Skin epidermis (tissue), 12 donors: ENCODE results near the gene CRIM1.

ENCODE experiments used
- H3K27ac ChIP-seq, 21 experiments: fragments of 200-600 bp; sonication (generic) in 11 of 21; one replicate each; pipeline ENCODE4 v1.5.0; 2020; ENCODE audit warnings: mild to moderate bottlenecking in 3 of 21, inconsistent platforms in 2 of 21, moderate library complexity in 2 of 21
- H3K4me3 ChIP-seq, 7 experiments: fragments of 200-600 bp; sonication (generic) in 2 of 7; one replicate each; pipeline ENCODE4 v1.5.0; 2020; ENCODE audit warnings: inconsistent platforms in 2 of 7, mild to moderate bottlenecking in 2 of 7, moderate library complexity in 1 of 7

The CRIM1 gene

GRCh38 chr2:36559221-36559942, 203.8 kb downstream of the CRIM1 start:
- Histone ChIP-seq H3K4me3 (no peak overlapping the region), H3K27ac (no peak overlapping the region)

DNA sequence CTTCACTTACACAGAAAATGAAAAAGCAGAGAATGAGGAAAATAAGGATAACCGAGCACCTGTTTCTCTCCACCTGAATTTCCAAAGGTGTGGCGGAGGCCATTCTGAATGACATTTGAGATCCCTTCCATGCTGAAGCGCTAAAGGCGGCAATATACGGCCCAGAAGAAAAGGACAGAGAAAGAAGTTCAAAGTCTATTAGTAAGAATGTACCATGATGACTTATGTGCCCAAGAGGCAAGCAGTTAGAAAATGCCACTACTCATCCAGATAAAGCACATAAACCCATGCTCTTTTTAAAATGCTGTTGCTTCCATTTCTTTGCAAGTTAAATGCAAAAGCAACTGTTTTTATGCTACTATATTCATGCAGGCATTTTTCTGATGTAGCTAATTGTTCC, 205.1 kb downstream of the CRIM1 start:
- Histone ChIP-seq H3K27ac (peak overlapping the region in 4 of 21 experiments; percentile 4 to 81 (median 71)), H3K4me3 (no peak overlapping the region)

DNA sequence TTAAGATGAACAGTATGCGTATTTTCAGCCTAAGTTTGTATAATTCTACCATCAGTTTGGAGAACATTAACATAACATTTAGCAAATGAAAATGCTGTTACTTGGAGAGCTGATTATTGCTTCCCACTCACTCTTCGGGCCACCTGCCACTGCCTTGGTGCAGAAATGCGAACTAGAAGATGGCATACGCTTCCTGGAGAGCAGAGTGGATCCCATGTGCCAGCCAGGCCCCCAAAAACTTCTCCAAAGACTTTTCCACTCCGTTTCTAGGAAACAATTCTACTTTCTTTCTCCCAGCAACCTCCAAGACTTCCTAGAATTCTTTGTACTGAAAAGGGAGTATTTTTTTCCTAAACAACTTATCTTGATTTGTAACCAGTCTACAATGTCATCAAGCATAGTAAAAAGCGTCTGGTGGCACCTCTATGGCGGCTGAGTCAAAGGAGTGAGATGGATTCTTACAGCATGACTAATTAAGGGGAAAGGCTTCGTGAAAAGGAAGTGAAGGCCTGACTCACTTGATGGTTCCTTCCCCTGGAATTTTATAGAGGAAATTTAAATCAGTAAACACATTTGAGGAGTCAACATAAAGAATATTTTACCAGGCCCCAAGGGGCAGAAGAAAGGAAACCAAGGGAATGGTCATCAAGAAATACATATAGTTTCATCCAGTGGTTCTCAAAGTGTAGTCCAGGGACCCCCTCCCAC, 205.8 kb downstream of the CRIM1 start:
- Histone ChIP-seq H3K4me3 (no peak overlapping the region), H3K27ac (peak overlapping the region in 10 of 21 experiments; percentile 4 to 81 (median 48))

- Histone ChIP-seq H3K4me3 (no peak overlapping the region), H3K27ac (peak overlapping the region in 8 of 21 experiments; percentile 14 to 81 (median 44))
These were observed 206.7 kb downstream of the CRIM1 start for GRCh38 chr2:36562240-36562639.

DNA sequence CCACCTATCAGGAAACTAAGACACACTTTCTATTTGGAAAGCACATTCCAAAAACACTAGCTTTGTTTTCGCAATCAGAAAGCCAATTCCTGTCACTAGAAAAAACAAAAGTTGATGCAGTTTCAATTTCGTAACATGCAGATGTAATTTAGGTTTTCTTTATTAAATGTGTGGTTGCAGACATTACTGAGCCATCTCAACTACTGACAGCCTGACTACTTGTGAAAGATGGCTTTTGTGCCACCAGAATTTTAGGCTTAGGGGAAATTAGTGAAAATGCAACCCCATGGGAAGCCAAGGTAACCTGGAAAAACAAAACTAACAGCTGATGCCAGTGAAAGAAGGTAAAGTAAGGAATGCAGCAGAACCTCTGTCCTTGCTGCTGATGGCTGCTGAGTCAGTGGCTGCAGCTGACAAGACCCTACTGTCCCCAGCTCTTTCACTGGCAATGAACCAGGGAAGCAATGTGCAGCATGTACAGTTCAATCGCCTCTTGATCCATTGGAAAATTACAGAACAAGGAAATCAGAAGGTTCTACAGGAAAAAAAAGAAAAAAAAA, 207.5 kb downstream of the CRIM1 start:
- H3K27ac ChIP-seq, result peak overlapping the region in 7 of 21 experiments; percentile 14 to 81 (median 54)

DNA sequence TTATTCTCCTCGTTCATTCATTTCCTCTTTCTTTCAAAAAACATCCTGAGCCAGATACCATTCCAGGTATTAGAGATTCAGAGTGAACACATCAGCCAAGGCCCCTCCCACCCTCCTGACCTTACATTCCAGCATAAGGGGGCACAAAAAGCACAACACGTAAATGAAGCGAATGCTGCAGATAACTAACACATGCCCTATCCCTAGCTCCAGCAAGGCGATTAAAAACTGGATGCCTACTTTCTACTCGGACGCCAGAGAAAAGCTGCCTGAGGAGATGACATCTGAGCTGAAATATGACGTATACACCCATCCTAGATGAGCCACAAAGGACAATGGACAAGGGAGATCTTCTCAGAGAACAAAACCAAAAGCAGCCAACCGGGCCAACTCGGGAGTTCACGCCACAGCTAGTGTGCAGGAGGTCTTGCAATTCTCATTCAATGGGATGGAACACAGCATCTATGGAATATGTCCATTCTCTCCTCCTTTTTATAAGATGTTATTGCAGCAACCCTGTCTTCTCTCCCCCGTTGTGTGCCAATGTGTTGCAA, 208.9 kb downstream of the CRIM1 start:
- Histone ChIP-seq H3K4me3 (no peak overlapping the region), H3K27ac (peak overlapping the region in 2 of 21 experiments; percentile 80 to 81)

More for the DNA sequence above, 207.5 kb downstream of the CRIM1 start:
- H3K4me3 ChIP-seq, result no peak overlapping the region

DNA sequence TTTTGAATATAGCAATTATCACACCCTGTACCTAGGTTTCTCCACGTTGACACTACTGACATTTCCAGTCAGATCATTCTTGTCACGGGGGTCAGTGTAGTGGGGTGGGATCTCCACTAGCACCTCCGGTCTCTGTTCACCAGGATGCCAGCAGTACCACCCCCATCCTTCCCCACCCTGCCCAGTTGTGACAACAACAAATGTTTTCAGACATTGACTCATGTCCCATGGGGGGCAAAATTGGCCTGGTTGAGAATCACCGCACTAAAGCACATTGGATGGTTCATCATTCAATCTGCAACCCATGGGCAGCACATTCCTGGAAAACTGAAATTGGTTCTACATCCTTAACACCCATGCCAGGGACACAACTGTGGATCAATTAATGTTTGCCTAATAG, 210.1 kb downstream of the CRIM1 start:
- Histone ChIP-seq H3K27ac (peak overlapping the region in 1 of 21 experiments; percentile 21), H3K4me3 (no peak overlapping the region)

GRCh38 chr2:36566887-36567286, 211.3 kb downstream of the CRIM1 start:
- H3K27ac ChIP-seq, result no peak overlapping the region
- no peak overlapping the region for H3K4me3 ChIP-seq

GRCh38 chr2:36567711-36568408, 212.3 kb downstream of the CRIM1 start:
- no peak overlapping the region for H3K4me3 ChIP-seq
- H3K27ac ChIP-seq, result peak overlapping the region in 4 of 21 experiments; percentile 3 to 63 (median 10)

GRCh38 chr2:36568516-36569246, 213.1 kb downstream of the CRIM1 start:
- H3K27ac ChIP-seq, result peak overlapping the region in 5 of 21 experiments; percentile 3 to 63 (median 18)
- H3K4me3 ChIP-seq, result no peak overlapping the region

DNA sequence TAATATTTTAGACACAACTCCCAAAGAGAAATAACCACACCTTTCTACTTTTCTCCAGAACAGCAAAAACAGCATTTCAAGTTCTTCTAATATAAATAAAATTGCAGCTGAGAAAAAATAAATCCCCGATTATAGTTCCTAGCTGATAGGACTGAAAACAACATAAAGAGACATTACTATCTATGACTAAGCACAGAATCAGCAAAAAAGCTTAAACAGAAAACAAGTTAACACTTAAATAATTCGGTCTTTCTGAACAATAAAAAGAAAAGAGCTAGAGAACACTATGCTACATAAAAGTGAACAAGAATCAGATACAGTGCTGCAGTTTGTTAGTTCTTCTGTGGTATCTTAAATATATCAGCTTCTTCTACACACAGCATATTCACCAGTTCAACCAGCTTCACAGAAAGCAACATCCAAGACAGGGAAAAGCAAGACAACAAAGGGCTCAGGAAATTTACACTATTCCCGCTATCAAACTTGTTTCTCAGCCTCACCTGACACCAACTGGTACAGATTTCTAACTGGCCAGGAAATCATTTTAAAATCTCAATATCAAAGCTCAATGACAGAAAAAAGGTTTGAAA, 213.8 kb downstream of the CRIM1 start:
- peak overlapping the region in 5 of 21 experiments; percentile 3 to 44 (median 12) for H3K27ac ChIP-seq

DNA sequence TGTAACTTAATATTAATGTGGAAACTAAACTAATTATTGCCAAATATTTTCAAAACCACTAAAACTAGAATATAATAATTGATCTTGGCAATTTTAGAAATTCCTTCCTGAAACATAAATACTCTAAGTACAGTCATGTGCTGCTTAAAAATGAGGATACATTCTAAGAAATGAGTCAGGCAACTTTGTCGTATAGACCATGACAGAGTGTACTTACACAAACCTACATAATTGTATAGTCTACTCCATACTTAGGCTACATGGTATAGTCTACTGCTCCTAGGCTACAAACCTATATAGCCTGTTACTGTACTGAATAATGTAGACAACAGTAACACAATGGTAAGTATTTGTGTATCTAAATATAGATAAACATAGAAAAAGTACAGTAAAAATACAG, 214.8 kb downstream of the CRIM1 start:
- Histone ChIP-seq H3K27ac (no peak overlapping the region), H3K4me3 (no peak overlapping the region)

More for the DNA sequence above, 213.8 kb downstream of the CRIM1 start:
- H3K4me3 ChIP-seq, result no peak overlapping the region

- no peak overlapping the region for H3K4me3 ChIP-seq
- no peak overlapping the region for H3K27ac ChIP-seq
These were observed 216.6 kb downstream of the CRIM1 start for GRCh38 chr2:36572054-36572718.

- H3K27ac ChIP-seq, result no peak overlapping the region
- H3K4me3 ChIP-seq, result no peak overlapping the region
These were observed 217.1 kb downstream of the CRIM1 start for GRCh38 chr2:36572719-36573059.

- no peak overlapping the region for H3K27ac ChIP-seq
- H3K4me3 ChIP-seq, result no peak overlapping the region
These were observed 217.6 kb downstream of the CRIM1 start for GRCh38 chr2:36573165-36573564.

GRCh38 chr2:36574560-36574959, 219.0 kb downstream of the CRIM1 start:
- Histone ChIP-seq H3K4me3 (no peak overlapping the region), H3K27ac (no peak overlapping the region)

DNA sequence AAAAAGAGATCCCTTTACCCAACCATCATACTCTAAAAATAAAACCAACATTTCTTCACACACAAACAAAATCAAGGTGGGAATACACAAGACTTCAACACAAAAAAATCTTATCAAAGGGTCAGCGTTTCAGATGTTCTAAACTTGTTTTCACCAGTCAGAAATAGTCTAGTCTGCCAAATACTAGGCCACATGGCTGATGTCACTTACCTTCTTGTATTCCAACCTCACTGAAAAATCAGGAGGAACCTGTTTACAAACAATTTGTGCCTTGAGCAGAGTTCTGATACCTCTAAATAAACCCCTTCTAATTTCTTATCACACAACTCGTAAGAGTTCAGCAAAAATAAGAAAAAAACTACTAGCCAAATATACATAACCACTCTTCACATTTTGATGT, 222.3 kb downstream of the CRIM1 start:
- Histone ChIP-seq H3K27ac (no peak overlapping the region), H3K4me3 (no peak overlapping the region)
